Measurements from ENCODE around the gene CELF4.

CELF4 gene

GRCh38 chr18:37400802-37401201 is 164.8 kb downstream of the CELF4 start:
- H3K9ac ChIP-seq (ENCODE audit: insufficient read length): no peak overlapping the region
- no peaks in the 10 kb centered on the region for H3K36me3 ChIP-seq (ENCODE audit: insufficient read depth, low read length)
- H3K27ac ChIP-seq: no peak overlapping the region
- DNase-seq (ENCODE audit: low read depth, low spot score): no peak
- TF ChIP-seq FOXP2 (optimal IDR thresholded peaks at IDR 0.05; ENCODE audit: control extremely low read depth, extremely low read length, insufficient read depth) (no peak), POLR2AphosphoS5 (IDR thresholded peaks at IDR 0.05; ENCODE audit: borderline replicate concordance, low read depth, low read length) (no peak), EZH2 (IDR thresholded peaks at IDR 0.05) (no peak)
- no peaks in the 10 kb centered on the region for H3K9me3 ChIP-seq (ENCODE audit: low read depth, low read length)
- H3K4me3 ChIP-seq: no peak overlapping the region

GRCh38 chr18:37398248-37398920 is 167.2 kb downstream of the CELF4 start:
- Histone ChIP-seq H3K9ac (ENCODE audit: insufficient read length) (no peak overlapping the region), H3K4me3 (no peak overlapping the region), H3K9me3 (ENCODE audit: low read depth, low read length) (no peaks in the 10 kb centered on the region), H3K27ac (no peak overlapping the region), H3K36me3 (ENCODE audit: insufficient read depth, low read length) (no peaks in the 10 kb centered on the region)
- no peak for TF ChIP-seq EZH2 (IDR thresholded peaks at IDR 0.05)
- no peak for TF ChIP-seq POLR2AphosphoS5 (IDR thresholded peaks at IDR 0.05; ENCODE audit: borderline replicate concordance, low read depth, low read length)
- TF ChIP-seq FOXP2 (optimal IDR thresholded peaks at IDR 0.05; ENCODE audit: control extremely low read depth, extremely low read length, insufficient read depth): no peak
- no peak for DNase-seq (ENCODE audit: low read depth, low spot score)

- no peak overlapping the region for H3K27ac ChIP-seq
- H3K36me3 ChIP-seq (ENCODE audit: insufficient read depth, low read length): no peaks in the 10 kb centered on the region
- no peak overlapping the region for H3K9ac ChIP-seq (ENCODE audit: insufficient read length)
- no peaks in the 10 kb centered on the region for H3K9me3 ChIP-seq (ENCODE audit: low read depth, low read length)
- TF ChIP-seq FOXP2 (optimal IDR thresholded peaks at IDR 0.05; ENCODE audit: control extremely low read depth, extremely low read length, insufficient read depth): no peak
- TF ChIP-seq EZH2 (IDR thresholded peaks at IDR 0.05): no peak
- no peak for TF ChIP-seq POLR2AphosphoS5 (IDR thresholded peaks at IDR 0.05; ENCODE audit: borderline replicate concordance, low read depth, low read length)
- no peak for DNase-seq (ENCODE audit: low read depth, low spot score)
- no peak overlapping the region for H3K4me3 ChIP-seq
Measured at GRCh38 chr18:37397814-37398213, 167.8 kb downstream of the CELF4 start.

- Histone ChIP-seq H3K27ac (no peak overlapping the region), H3K4me3 (no peak overlapping the region), H3K9ac (ENCODE audit: insufficient read length) (no peak overlapping the region), H3K9me3 (ENCODE audit: low read depth, low read length) (no peaks in the 10 kb centered on the region), H3K36me3 (ENCODE audit: insufficient read depth, low read length) (no peaks in the 10 kb centered on the region)
- DNase-seq (ENCODE audit: low read depth, low spot score): no peak
- TF ChIP-seq FOXP2 (optimal IDR thresholded peaks at IDR 0.05; ENCODE audit: control extremely low read depth, extremely low read length, insufficient read depth) (no peak), EZH2 (IDR thresholded peaks at IDR 0.05) (no peak), POLR2AphosphoS5 (IDR thresholded peaks at IDR 0.05; ENCODE audit: borderline replicate concordance, low read depth, low read length) (no peak)
Measured at GRCh38 chr18:37396971-37397720, 168.5 kb downstream of the CELF4 start.

- no peaks in the 10 kb centered on the region for H3K36me3 ChIP-seq (ENCODE audit: insufficient read depth, low read length)
- no peak overlapping the region for H3K4me3 ChIP-seq
- no peak overlapping the region for H3K9ac ChIP-seq (ENCODE audit: insufficient read length)
- DNase-seq (ENCODE audit: low read depth, low spot score): no peak
- no peak overlapping the region for H3K27ac ChIP-seq
- TF ChIP-seq POLR2AphosphoS5 (IDR thresholded peaks at IDR 0.05; ENCODE audit: borderline replicate concordance, low read depth, low read length): no peak
- TF ChIP-seq EZH2 (IDR thresholded peaks at IDR 0.05): no peak
- no peak for TF ChIP-seq FOXP2 (optimal IDR thresholded peaks at IDR 0.05; ENCODE audit: control extremely low read depth, extremely low read length, insufficient read depth)
- H3K9me3 ChIP-seq (ENCODE audit: low read depth, low read length): no peaks in the 10 kb centered on the region
Measured at GRCh38 chr18:37395631-37396030, 170.0 kb downstream of the CELF4 start.

GRCh38 chr18:37395138-37395537 is 170.5 kb downstream of the CELF4 start:
- H3K4me3 ChIP-seq: no peak overlapping the region
- H3K9ac ChIP-seq (ENCODE audit: insufficient read length): no peak overlapping the region
- TF ChIP-seq FOXP2 (optimal IDR thresholded peaks at IDR 0.05; ENCODE audit: control extremely low read depth, extremely low read length, insufficient read depth) (no peak), POLR2AphosphoS5 (IDR thresholded peaks at IDR 0.05; ENCODE audit: borderline replicate concordance, low read depth, low read length) (no peak), EZH2 (IDR thresholded peaks at IDR 0.05) (no peak)
- H3K9me3 ChIP-seq (ENCODE audit: low read depth, low read length): no peaks in the 10 kb centered on the region
- no peak overlapping the region for H3K27ac ChIP-seq
- DNase-seq (ENCODE audit: low read depth, low spot score): no peak
- H3K36me3 ChIP-seq (ENCODE audit: insufficient read depth, low read length): no peaks in the 10 kb centered on the region

GRCh38 chr18:37394610-37394965 is 171.0 kb downstream of the CELF4 start:
- Histone ChIP-seq H3K9me3 (ENCODE audit: low read depth, low read length) (no peaks in the 10 kb centered on the region), H3K36me3 (ENCODE audit: insufficient read depth, low read length) (no peaks in the 10 kb centered on the region), H3K9ac (ENCODE audit: insufficient read length) (no peak overlapping the region), H3K27ac (no peak overlapping the region), H3K4me3 (no peak overlapping the region)
- TF ChIP-seq EZH2 (IDR thresholded peaks at IDR 0.05): no peak
- no peak for TF ChIP-seq POLR2AphosphoS5 (IDR thresholded peaks at IDR 0.05; ENCODE audit: borderline replicate concordance, low read depth, low read length)
- no peak for DNase-seq (ENCODE audit: low read depth, low spot score)

- Histone ChIP-seq H3K9ac (ENCODE audit: insufficient read length) (no peak overlapping the region), H3K36me3 (ENCODE audit: insufficient read depth, low read length) (no peaks in the 10 kb centered on the region), H3K9me3 (ENCODE audit: low read depth, low read length) (no peaks in the 10 kb centered on the region), H3K4me3 (no peak overlapping the region), H3K27ac (no peak overlapping the region)
- no peak for DNase-seq (ENCODE audit: low read depth, low spot score)
- TF ChIP-seq FOXP2 (optimal IDR thresholded peaks at IDR 0.05; ENCODE audit: control extremely low read depth, extremely low read length, insufficient read depth) (no peak), POLR2AphosphoS5 (IDR thresholded peaks at IDR 0.05; ENCODE audit: borderline replicate concordance, low read depth, low read length) (no peak), EZH2 (IDR thresholded peaks at IDR 0.05) (no peak)
Measured at GRCh38 chr18:37393945-37394609, 171.5 kb downstream of the CELF4 start.

All from SK-N-MC (cell line).